ENCODE measurements around the gene LHX3. TPM values are rescaled to one million over a fixed set of nuclear protein-coding genes. Genes with fewer than 3 reads are reported as not detected.

LHX3 gene
- polyA plus RNA-seq, 1 donor from 2014 or later: not detected

DNA sequence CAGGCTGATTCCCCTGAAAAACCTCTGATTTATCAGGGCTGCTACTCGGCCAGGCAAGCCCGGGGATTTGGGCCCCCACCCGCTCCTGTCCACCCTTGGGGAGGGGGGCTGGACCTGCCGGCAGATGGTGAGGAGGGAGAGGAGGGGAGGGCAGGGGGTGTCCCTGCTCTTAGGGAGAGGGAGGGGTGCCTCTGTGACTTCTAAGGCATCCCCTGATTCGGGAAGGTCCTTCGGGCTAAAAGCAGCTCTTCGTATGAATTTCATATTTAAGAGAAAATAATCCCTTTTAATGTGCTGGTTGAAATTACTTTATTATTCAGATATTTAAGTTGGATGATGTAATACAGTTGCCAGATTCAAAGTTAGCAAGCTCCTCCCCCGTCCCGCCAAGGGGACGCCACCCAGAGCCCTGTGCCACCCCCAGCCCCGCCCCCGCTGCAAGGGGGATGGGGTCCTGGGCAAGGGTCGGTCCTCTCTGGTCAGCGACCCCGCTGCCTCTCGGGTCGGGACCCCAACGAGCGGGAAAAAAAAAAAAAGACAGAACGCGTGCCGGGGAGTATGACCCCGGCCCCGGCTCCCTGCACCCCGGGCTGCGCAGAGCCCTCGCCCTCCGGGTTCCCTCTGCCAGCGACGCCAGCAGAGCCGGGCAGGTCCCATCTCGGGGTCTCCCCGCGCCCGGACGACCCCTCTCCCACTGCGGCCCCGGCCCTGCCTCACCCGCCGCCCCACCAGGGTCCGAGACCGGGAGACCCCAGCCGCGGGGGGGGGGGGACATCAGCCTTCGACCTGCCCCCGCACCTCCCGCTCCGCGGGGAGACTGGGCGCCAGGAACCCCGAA lies 12.4 kb downstream of the LHX3 start:
- no peaks in the 10 kb centered on the region for H3K9me3 ChIP-seq (ENCODE audit: low read length)
- H3K27me3 ChIP-seq (ENCODE audit: insufficient read depth, low read depth, low read length): peaks cover 72% of the 10 kb centered on the region
- H3K9me2 ChIP-seq (ENCODE audit: insufficient read depth, low read length): no peaks in the 10 kb centered on the region
- no peak overlapping the region for H3K9ac ChIP-seq (ENCODE audit: low read length)
- no peak overlapping the region for H3K4me2 ChIP-seq (ENCODE audit: low read length)
- TF ChIP-seq, protein P1, sequence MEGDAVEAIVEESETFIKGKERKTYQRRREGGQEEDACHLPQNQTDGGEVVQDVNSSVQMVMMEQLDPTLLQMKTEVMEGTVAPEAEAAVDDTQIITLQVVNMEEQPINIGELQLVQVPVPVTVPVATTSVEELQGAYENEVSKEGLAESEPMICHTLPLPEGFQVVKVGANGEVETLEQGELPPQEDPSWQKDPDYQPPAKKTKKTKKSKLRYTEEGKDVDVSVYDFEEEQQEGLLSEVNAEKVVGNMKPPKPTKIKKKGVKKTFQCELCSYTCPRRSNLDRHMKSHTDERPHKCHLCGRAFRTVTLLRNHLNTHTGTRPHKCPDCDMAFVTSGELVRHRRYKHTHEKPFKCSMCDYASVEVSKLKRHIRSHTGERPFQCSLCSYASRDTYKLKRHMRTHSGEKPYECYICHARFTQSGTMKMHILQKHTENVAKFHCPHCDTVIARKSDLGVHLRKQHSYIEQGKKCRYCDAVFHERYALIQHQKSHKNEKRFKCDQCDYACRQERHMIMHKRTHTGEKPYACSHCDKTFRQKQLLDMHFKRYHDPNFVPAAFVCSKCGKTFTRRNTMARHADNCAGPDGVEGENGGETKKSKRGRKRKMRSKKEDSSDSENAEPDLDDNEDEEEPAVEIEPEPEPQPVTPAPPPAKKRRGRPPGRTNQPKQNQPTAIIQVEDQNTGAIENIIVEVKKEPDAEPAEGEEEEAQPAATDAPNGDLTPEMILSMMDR (IDR thresholded peaks at IDR 0.05; ENCODE audit: poor library complexity, severe bottlenecking): no peak
- no peak for TF ChIP-seq MXI1 (conservative IDR thresholded peaks at IDR 0.05; ENCODE audit: poor library complexity, severe bottlenecking)
- TF ChIP-seq EZH2 (IDR thresholded peaks at IDR 0.05; ENCODE audit: borderline replicate concordance, insufficient read depth, low read length, poor library complexity, severe bottlenecking): no peak
- TF ChIP-seq EP300 (conservative IDR thresholded peaks at IDR 0.05; ENCODE audit: poor library complexity, severe bottlenecking): no peak
- TF ChIP-seq SMC3 (conservative IDR thresholded peaks at IDR 0.05; ENCODE audit: poor library complexity): no peak
- no peak for TF ChIP-seq REST (IDR thresholded peaks at IDR 0.05; ENCODE audit: borderline replicate concordance)
- TF ChIP-seq POLR2AphosphoS5 (IDR thresholded peaks at IDR 0.05): no peak
- TF ChIP-seq RAD21 (conservative IDR thresholded peaks at IDR 0.05): no peak
- no peak for TF ChIP-seq TAF1 (IDR thresholded peaks at IDR 0.05; ENCODE audit: low read depth)
- H3K36me3 ChIP-seq (ENCODE audit: insufficient read depth, low read length): no peaks in the 10 kb centered on the region
- no peaks in the 10 kb centered on the region for H3K79me2 ChIP-seq (replicated peaks; ENCODE audit: insufficient read depth, low read length)
- H2AFZ ChIP-seq (ENCODE audit: low read depth, low read length): no peak overlapping the region
- H4K20me1 ChIP-seq (ENCODE audit: insufficient read depth): no peaks in the 10 kb centered on the region
- no peak overlapping the region for H3K4me3 ChIP-seq (ENCODE audit: low read length)
- no peak overlapping the region for H3K27ac ChIP-seq (ENCODE audit: low read length)
- H3F3A ChIP-seq (ENCODE audit: insufficient read depth, low read length, poor library complexity, severe bottlenecking): no peaks in the 10 kb centered on the region

DNA sequence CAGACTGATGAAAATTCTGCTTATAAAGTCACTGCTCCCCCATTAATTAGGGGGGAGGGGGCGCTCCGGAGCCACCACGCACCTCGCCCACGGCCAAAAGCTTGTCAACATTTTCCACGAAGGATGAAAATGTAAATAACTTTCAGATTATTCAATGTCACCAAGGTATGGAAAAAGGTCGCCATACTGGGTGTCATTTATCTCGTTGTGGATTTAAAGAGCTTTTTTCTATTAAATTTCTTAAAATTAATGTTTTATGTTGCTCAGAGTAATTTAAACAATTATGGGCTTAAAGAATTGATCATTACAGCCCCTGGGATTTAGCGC lies 13.0 kb downstream of the LHX3 start:
- H3K4me3 ChIP-seq (ENCODE audit: low read length): no peak overlapping the region
- TF ChIP-seq EZH2 (IDR thresholded peaks at IDR 0.05; ENCODE audit: borderline replicate concordance, insufficient read depth, low read length, poor library complexity, severe bottlenecking): no peak
- TF ChIP-seq REST (IDR thresholded peaks at IDR 0.05; ENCODE audit: borderline replicate concordance): no peak
- TF ChIP-seq TAF1 (IDR thresholded peaks at IDR 0.05; ENCODE audit: low read depth): no peak
- no peak for TF ChIP-seq MXI1 (conservative IDR thresholded peaks at IDR 0.05; ENCODE audit: poor library complexity, severe bottlenecking)
- no peak for TF ChIP-seq POLR2AphosphoS5 (IDR thresholded peaks at IDR 0.05)
- no peak for TF ChIP-seq RAD21 (conservative IDR thresholded peaks at IDR 0.05)
- TF ChIP-seq SMC3 (conservative IDR thresholded peaks at IDR 0.05; ENCODE audit: poor library complexity): no peak
- TF ChIP-seq EP300 (conservative IDR thresholded peaks at IDR 0.05; ENCODE audit: poor library complexity, severe bottlenecking): no peak
- TF ChIP-seq, protein P1 (IDR thresholded peaks at IDR 0.05; ENCODE audit: poor library complexity, severe bottlenecking): no peak
- H3F3A ChIP-seq (ENCODE audit: insufficient read depth, low read length, poor library complexity, severe bottlenecking): no peaks in the 10 kb centered on the region
- no peaks in the 10 kb centered on the region for H3K9me2 ChIP-seq (ENCODE audit: insufficient read depth, low read length)
- no peak overlapping the region for H3K9ac ChIP-seq (ENCODE audit: low read length)
- H3K4me2 ChIP-seq (ENCODE audit: low read length): no peak overlapping the region
- no peak overlapping the region for H3K27ac ChIP-seq (ENCODE audit: low read length)
- peaks cover 66% of the 10 kb centered on the region for H3K27me3 ChIP-seq (ENCODE audit: insufficient read depth, low read depth, low read length)
- no peaks in the 10 kb centered on the region for H3K79me2 ChIP-seq (replicated peaks; ENCODE audit: insufficient read depth, low read length)
- H3K9me3 ChIP-seq (ENCODE audit: low read length): no peaks in the 10 kb centered on the region
- no peak overlapping the region for H2AFZ ChIP-seq (ENCODE audit: low read depth, low read length)
- H4K20me1 ChIP-seq (ENCODE audit: insufficient read depth): no peaks in the 10 kb centered on the region
- no peaks in the 10 kb centered on the region for H3K36me3 ChIP-seq (ENCODE audit: insufficient read depth, low read length)
